Adrenal gland (tissue), 5 donors: ENCODE data around the gene SYT10.

Experiments used
- POLR2A ChIP-seq, 2 donors: fragments of 450-650 bp; IDR thresholded peaks; one replicate each; pipeline ENCODE4 v1.6.1; 2017; ENCODE audit warnings: antibody characterized with exemption in 2 of 2, mild to moderate bottlenecking in 2 of 2, moderate library complexity in 1 of 2
- TF ChIP-seq, protein P1 (sequence below), 6 experiments: fragments of 450-650 bp in 4 of 6; fragments of 200-600 bp in 2 of 6; sonication (generic) in 1 of 6; IDR thresholded peaks; 1 replicate in 5 of 6; 2 replicates in 1 of 6; pipeline versions ENCODE4 v1.5.1 to v1.8.0; 2016 to 2021; ENCODE audit warnings: antibody characterized with exemption in 6 of 6, mild to moderate bottlenecking in 2 of 6, moderate library complexity in 1 of 6
- donor health status: DM: no; HTN: no; CAD: no.

DNA sequence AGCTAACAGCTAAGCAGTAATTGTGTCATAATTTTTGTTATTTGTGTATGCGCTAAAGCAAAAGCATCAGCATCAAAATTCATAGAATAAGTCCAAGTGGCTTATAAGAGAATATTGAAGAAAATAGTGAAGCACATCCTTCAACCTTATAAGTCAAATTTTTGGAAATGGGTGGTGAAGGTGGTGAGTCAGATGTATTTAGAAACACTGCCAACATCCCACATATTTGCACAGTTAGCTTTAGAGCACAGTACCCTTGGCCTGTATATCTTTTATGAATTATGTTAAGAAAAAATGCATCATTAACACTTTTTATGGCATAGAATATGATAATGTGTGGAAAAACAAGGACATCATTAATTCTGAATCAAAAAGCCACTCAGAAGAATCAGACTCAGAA is 8.0 kb downstream of the SYT10 start:
- TF ChIP-seq, protein P1, sequence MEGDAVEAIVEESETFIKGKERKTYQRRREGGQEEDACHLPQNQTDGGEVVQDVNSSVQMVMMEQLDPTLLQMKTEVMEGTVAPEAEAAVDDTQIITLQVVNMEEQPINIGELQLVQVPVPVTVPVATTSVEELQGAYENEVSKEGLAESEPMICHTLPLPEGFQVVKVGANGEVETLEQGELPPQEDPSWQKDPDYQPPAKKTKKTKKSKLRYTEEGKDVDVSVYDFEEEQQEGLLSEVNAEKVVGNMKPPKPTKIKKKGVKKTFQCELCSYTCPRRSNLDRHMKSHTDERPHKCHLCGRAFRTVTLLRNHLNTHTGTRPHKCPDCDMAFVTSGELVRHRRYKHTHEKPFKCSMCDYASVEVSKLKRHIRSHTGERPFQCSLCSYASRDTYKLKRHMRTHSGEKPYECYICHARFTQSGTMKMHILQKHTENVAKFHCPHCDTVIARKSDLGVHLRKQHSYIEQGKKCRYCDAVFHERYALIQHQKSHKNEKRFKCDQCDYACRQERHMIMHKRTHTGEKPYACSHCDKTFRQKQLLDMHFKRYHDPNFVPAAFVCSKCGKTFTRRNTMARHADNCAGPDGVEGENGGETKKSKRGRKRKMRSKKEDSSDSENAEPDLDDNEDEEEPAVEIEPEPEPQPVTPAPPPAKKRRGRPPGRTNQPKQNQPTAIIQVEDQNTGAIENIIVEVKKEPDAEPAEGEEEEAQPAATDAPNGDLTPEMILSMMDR (IDR thresholded peaks at IDR 0.05): no peak
- TF ChIP-seq POLR2A (IDR thresholded peaks at IDR 0.05): no peak
